C4-2B (cell line): ENCODE measurements around the gene NR3C2.
"Not testable (repeated sequence)": the region's sequence is repeated elsewhere in the genome, so short reads cannot be mapped to it uniquely, and the experiment has no call there.

ENCODE experiments used
- H3K27ac ChIP-seq: fragments of 450-650 bp; 2 replicates; pipeline ENCODE4 v1.5.1; 2017
- ZFX ChIP-seq: fragments of 450-650 bp; IDR thresholded peaks from 2 replicates; pipeline ENCODE4 v1.6.1; 2017
- TF ChIP-seq, protein P1 (sequence below): fragments of 450-650 bp; conservative IDR thresholded peaks from 2 replicates; pipeline ENCODE4 v1.5.1; 2017; ENCODE audit warnings: mild to moderate bottlenecking

Gene NR3C2

DNA sequence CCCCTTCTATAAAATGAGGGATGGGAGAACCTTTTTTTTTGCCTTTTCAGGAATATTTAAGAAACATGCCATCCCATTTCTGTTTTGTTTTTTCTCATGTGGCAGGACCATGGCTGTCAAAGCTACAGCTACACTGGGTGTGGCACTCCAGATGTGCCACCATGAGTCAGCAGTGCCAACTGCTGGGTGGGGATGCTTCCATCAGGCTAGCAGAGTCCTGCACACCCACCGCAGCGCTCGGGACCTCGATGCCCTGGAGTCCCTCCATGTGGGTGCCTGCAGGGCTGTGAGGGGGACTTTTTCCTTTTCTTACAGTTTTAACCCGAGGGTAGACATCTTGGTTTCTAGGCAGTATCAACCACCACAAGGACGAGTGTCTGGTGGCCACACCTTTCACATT, 352.6 kb downstream of the NR3C2 start:
- TF ChIP-seq ZFX: no peak
- TF ChIP-seq, protein P1, sequence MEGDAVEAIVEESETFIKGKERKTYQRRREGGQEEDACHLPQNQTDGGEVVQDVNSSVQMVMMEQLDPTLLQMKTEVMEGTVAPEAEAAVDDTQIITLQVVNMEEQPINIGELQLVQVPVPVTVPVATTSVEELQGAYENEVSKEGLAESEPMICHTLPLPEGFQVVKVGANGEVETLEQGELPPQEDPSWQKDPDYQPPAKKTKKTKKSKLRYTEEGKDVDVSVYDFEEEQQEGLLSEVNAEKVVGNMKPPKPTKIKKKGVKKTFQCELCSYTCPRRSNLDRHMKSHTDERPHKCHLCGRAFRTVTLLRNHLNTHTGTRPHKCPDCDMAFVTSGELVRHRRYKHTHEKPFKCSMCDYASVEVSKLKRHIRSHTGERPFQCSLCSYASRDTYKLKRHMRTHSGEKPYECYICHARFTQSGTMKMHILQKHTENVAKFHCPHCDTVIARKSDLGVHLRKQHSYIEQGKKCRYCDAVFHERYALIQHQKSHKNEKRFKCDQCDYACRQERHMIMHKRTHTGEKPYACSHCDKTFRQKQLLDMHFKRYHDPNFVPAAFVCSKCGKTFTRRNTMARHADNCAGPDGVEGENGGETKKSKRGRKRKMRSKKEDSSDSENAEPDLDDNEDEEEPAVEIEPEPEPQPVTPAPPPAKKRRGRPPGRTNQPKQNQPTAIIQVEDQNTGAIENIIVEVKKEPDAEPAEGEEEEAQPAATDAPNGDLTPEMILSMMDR: no peak
- H3K27ac ChIP-seq: no peak overlapping the region

DNA sequence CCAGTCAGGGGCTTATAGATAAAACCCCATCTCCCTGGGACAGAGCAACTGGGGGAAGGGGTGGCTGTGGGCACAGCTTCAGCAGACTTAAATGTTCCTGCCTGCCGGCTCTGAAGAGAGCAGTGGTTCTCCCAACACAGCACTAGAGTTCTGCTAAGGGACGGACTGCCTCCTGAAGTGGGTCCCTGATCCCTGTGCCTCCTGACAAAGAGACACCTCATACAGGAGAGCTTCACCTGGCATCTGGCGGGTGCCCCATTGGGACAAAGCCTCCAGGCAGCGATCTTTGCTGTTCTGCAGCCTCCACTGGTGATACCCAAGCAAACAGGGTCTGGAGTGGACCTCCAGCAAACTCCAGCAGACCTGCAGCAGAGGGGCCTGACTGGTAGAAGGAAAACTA, 359.1 kb downstream of the NR3C2 start:
- H3K27ac ChIP-seq: not testable (repeated sequence)

DNA sequence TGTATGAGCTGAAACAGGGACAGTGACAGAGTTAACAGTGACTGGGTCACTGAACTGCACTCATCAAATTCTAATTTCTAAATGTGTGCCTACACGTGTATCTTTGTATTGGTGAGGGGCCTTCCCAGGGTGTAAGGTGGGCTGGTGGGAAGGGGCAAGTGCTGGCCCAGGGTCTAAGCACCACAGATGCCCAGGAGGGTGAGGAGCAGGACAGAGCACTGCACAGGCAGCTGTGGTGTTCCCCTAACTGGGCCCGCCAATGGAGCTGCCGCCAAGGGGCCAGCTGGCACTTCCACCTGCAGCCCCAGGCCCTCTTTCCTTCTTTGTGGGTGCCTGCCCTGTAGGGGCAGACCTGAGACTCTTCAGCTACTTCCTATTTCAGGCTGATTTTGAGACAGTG, 360.5 kb downstream of the NR3C2 start:
- H3K27ac ChIP-seq: no peak overlapping the region
- TF ChIP-seq, protein P1: no peak
- TF ChIP-seq ZFX: no peak

DNA sequence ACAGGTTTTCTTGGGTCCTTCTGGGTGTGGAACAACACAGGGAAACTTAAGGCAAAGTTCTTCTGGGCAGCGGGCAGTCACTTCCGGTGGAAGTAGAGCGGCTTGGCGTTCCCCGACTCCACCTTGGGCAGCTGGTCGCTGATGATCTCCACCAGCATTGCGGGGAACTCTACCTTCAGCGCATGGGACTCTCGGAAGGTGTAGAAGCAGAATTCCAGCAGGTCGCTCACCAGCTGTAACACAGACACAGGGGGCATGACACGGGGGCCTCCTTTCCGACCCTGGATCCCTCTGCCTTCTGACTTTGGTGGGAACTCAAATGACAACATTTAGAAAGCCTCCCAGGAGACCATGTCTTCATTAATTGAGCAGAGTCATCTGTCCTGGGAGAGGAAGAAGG, 360.9 kb downstream of the NR3C2 start:
- H3K27ac ChIP-seq: no peak overlapping the region
- TF ChIP-seq, protein P1: no peak
- no peak for TF ChIP-seq ZFX

DNA sequence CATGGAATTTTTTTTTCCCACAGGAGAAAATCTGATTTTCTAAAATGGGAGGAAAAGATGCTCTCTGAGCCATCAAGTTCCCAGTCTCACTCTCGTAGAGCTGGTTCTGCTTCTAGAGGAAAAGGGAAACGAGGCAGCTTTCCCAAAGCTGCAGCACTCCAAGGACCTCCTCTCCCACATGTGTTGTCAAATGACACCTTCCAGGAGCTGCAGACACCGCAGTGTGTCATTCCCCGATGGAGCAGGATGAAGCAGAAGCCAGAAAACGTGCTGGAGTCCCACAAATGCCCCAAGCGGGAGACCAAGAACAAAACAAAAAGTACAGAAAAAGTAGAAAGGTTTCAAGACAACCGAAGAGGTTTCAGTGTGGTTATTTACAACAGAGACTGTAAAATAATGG, 362.3 kb downstream of the NR3C2 start:
- no peak overlapping the region for H3K27ac ChIP-seq
- TF ChIP-seq, protein P1: no peak
- no peak for TF ChIP-seq ZFX

DNA sequence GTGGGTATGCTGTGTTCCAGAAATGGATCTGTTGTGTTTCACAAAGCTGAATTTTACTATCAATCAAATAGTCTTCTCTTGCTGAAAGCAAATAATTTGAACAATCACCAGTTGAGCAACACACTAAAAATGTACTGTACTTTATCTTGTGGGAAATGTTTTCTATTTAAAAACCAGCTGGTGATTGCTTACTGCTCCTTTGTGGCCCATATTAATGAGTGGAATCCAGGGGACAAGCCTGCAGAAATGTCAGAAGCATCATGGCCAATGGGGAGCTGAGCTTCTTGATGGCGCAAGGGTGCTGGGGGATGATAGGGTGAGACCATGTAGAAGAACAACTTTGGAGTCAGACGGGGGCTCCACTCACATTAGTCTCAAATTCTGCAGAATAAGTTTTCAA, 364.2 kb downstream of the NR3C2 start:
- H3K27ac ChIP-seq: no peak overlapping the region
- TF ChIP-seq, protein P1: no peak
- no peak for TF ChIP-seq ZFX

DNA sequence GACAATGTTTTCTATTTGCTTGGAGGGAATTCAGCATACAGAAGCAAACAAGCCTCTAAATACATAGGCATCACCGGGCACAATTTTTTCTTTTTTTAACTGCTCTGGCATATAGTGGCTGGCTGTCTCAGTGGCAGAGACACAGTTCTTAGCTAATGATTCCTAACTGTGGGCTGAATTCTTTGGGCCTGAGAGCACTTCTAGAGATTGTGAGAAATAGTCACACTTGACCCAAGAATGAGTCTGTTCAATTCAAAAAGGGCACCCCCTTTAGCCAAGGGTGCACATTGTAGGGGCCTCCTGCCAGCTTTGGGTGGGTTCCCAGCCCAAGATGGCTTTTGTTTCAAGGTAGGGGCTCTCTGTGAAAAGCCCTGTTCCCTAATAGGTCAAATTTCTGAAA, 364.6 kb downstream of the NR3C2 start:
- TF ChIP-seq ZFX: no peak
- TF ChIP-seq, protein P1: no peak
- no peak overlapping the region for H3K27ac ChIP-seq

DNA sequence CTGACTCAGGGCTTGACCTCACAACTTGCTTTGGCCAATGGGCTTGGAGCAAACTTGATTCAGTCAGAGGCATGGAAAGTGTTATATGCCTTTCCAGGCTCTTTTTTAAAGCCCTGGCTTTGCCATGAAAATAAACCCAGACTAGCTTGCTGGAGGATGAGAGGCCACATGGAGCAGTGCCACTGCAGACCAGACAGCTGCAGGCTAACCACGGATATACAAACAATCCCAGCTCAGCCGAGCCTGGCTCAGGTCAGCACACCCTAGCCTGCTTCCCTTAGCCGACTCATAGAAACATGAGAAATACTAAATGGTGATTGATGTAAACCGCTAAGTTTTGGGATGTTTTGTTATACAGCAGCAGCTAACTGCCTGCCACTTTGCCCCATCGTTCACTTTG, 365.2 kb downstream of the NR3C2 start:
- H3K27ac ChIP-seq: no peak overlapping the region
- TF ChIP-seq, protein P1: no peak
- TF ChIP-seq ZFX: no peak
